Astrocyte (in vitro differentiated cells and primary cell): Measurements from ENCODE around the gene IKBKE.

Experiments used
- EZH2 ChIP-seq: IDR thresholded peaks from 2 replicates; pipeline ENCODE4 v1.6.1; 2012; ENCODE audit warnings: mild to moderate bottlenecking, low read length, inconsistent platforms; ENCODE audit not compliant: insufficient read depth
- TF ChIP-seq, protein P1 (sequence below): IDR thresholded peaks from 2 replicates; pipeline ENCODE4 v1.5.1; 2011; ENCODE audit warnings: low read depth, mild to moderate bottlenecking, inconsistent platforms, low read length, moderate library complexity; ENCODE audit not compliant: insufficient read depth

- TF ChIP-seq, protein P1, sequence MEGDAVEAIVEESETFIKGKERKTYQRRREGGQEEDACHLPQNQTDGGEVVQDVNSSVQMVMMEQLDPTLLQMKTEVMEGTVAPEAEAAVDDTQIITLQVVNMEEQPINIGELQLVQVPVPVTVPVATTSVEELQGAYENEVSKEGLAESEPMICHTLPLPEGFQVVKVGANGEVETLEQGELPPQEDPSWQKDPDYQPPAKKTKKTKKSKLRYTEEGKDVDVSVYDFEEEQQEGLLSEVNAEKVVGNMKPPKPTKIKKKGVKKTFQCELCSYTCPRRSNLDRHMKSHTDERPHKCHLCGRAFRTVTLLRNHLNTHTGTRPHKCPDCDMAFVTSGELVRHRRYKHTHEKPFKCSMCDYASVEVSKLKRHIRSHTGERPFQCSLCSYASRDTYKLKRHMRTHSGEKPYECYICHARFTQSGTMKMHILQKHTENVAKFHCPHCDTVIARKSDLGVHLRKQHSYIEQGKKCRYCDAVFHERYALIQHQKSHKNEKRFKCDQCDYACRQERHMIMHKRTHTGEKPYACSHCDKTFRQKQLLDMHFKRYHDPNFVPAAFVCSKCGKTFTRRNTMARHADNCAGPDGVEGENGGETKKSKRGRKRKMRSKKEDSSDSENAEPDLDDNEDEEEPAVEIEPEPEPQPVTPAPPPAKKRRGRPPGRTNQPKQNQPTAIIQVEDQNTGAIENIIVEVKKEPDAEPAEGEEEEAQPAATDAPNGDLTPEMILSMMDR: no peak
- TF ChIP-seq EZH2: no peak
These were observed 39.5 kb downstream of the IKBKE start for GRCh38 chr1:206509612-206510257.
